ENCODE data around the gene BUB1B. TPM values are rescaled to one million over a fixed set of nuclear protein-coding genes. Genes with fewer than 3 reads are reported as not detected.

Gene BUB1B
- polyA plus RNA-seq, 1 of the 3 experiments (the other 2 are of a cell fraction) = 12.6 TPM

DNA sequence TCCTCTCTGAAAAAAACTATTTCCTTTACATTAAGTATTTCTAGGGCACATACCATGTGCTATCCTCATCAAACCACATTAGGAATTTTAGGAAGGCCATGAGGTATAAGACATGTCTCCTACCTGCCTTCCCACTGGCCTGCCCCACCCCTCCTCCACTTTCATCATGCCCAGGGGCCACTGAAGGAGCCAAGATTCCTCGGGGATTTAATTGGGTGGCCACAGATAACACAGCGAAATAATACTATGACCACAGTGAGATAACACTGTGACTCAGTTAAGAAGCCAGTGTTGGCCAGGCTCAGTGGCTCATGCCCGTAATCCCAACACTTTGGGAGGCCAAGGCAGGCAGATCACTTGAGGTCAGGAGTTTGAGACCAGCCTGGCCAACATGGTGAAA, 42.4 kb upstream of the BUB1B start:
- H3K79me2 ChIP-seq (ENCODE audit: insufficient read depth) = no peaks in the 10 kb centered on the region
- ChIA-PET POLR2A (no interaction called here), CTCF (interaction anchor here (1.5 kb wide), 1 partner anchor 14 kb away, joined by 6 read pairs; no protein-coding TSS in a partner anchor)
- H3K4me1 ChIP-seq (ENCODE audit: control insufficient read depth in 1 of 2, insufficient read depth in 2 of 2, low read depth in 1 of 2, low read length in 1 of 2) = no peaks in the 10 kb centered on the region
- H3K9me3 ChIP-seq = no peaks in the 10 kb centered on the region
- H3K9me2 ChIP-seq = no peaks in the 10 kb centered on the region
- H2AFZ ChIP-seq (ENCODE audit: low read depth) = no peak overlapping the region
- no peak overlapping the region for H3K9ac ChIP-seq
- no peaks in the 10 kb centered on the region for H4K20me1 ChIP-seq (ENCODE audit: insufficient read depth)
- no peak overlapping the region for H3K4me2 ChIP-seq
- no peaks in the 10 kb centered on the region for H3K36me3 ChIP-seq (replicated peaks in 1 of 2; ENCODE audit: control insufficient read depth in 1 of 2, insufficient read depth in 2 of 2, low read length in 1 of 2)
- 70% methylated on average over 3 of the region's 3 CpGs for WGBS (ENCODE audit: low lambda C conversion rate)
- no peak for DNase-seq
- no peaks in the 10 kb centered on the region for H3F3A ChIP-seq (replicated peaks; ENCODE audit: insufficient read depth)
- no peak for TF ChIP-seq SMC3 (IDR thresholded peaks at IDR 0.05; ENCODE audit: low read depth, low read length)
- no peak for TF ChIP-seq NFIC (IDR thresholded peaks at IDR 0.05; ENCODE audit: borderline replicate concordance)
- no peak for TF ChIP-seq YY1 (IDR thresholded peaks at IDR 0.05; ENCODE audit: low read depth)
- no peak for TF ChIP-seq EP300 (IDR thresholded peaks at IDR 0.05; ENCODE audit: borderline replicate concordance in 1 of 2, low read depth in 1 of 2, low read length in 1 of 2)
- TF ChIP-seq MXI1 (IDR thresholded peaks at IDR 0.05; ENCODE audit: low read depth, low read length) = no peak
- no peak for TF ChIP-seq RCOR1 (IDR thresholded peaks at IDR 0.05; ENCODE audit: low read length)
- TF ChIP-seq TEAD4 (IDR thresholded peaks at IDR 0.05; ENCODE audit: borderline replicate concordance, insufficient read depth) = no peak
- no peak for TF ChIP-seq TAF1 (IDR thresholded peaks at IDR 0.05; ENCODE audit: borderline replicate concordance, low read depth, low read length)
- TF ChIP-seq, protein P1, sequence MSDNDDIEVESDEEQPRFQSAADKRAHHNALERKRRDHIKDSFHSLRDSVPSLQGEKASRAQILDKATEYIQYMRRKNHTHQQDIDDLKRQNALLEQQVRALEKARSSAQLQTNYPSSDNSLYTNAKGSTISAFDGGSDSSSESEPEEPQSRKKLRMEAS (IDR thresholded peaks at IDR 0.05; ENCODE audit: low read depth) = no peak
- TF ChIP-seq RFX5 (IDR thresholded peaks at IDR 0.05; ENCODE audit: low read length) = no peak
- peaks cover 7% of the 10 kb centered on the region; the same call in 1 of the 2 replicates for H3K27me3 ChIP-seq (ENCODE audit: insufficient read depth)
- no peak overlapping the region for H3K27ac ChIP-seq (ENCODE audit: low read depth in 2 of 2, low read length in 1 of 2)
- H3K4me3 ChIP-seq (ENCODE audit: low read depth in 2 of 2, low read length in 1 of 2) = no peak overlapping the region

DNA sequence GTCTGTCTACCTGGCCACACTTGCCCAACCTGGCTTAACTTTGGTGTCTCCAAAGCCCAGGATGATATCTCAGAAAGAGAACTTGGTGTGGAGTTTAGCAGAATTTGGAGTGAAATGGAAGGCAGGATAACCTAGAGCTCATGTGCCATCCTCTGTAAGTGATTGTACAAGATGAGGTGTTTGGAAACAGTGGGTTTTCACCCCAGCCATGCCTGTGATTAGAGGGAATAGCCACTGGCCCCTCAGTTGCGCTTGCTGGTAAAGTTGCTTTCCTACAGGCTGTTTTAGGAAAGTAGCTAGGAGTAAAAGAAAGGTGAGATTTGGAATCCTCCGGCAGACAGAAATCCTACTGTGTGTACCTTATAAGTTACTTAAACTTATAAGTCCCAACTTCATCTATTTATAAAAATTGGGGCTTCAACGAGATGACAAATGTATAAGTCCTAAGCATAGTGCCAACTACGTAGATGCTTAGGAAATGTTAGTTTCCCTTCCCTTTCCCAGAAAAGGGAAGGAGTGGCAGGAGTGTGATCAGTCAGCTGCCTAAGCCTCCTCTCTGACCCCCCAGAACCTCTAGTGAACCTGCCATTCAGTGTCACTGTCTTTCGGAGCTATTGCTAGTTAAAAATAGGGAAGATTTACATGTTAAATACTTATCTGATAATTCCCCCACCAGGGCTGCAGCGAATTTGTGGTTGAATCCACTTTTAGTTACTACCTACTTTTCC, 38.8 kb upstream of the BUB1B start:
- Histone ChIP-seq H3K27me3 (ENCODE audit: insufficient read depth) (no peaks in the 10 kb centered on the region; the same call in 1 of the 2 replicates), H3K36me3 (replicated peaks in 1 of 2; ENCODE audit: control insufficient read depth in 1 of 2, insufficient read depth in 2 of 2, low read length in 1 of 2) (no peaks in the 10 kb centered on the region), H3K27ac (ENCODE audit: low read depth in 2 of 2, low read length in 1 of 2) (no peak overlapping the region), H3K9ac (no peak overlapping the region), H3K9me3 (no peaks in the 10 kb centered on the region), H3K4me2 (no peak overlapping the region), H3K4me1 (ENCODE audit: control insufficient read depth in 1 of 2, insufficient read depth in 2 of 2, low read depth in 1 of 2, low read length in 1 of 2) (no peaks in the 10 kb centered on the region), H2AFZ (ENCODE audit: low read depth) (no peak overlapping the region), H3F3A (replicated peaks; ENCODE audit: insufficient read depth) (no peaks in the 10 kb centered on the region), H3K79me2 (ENCODE audit: insufficient read depth) (no peaks in the 10 kb centered on the region), H4K20me1 (ENCODE audit: insufficient read depth) (no peaks in the 10 kb centered on the region), H3K9me2 (no peaks in the 10 kb centered on the region), H3K4me3 (ENCODE audit: low read depth in 2 of 2, low read length in 1 of 2) (no peak overlapping the region)
- CTCF ChIA-PET = interaction anchor here (1.2 to 2.1 kb wide), 4 partner anchors 11 to 153 kb away, joined by 3 to 7 read pairs (median 4); no protein-coding TSS in a partner anchor
- 79% methylated on average over 6 of the region's 6 CpGs for WGBS (ENCODE audit: low lambda C conversion rate)
- no peak for DNase-seq
- POLR2A ChIA-PET = no interaction called here
- TF ChIP-seq RFX5 (IDR thresholded peaks at IDR 0.05; ENCODE audit: low read length) = no peak
- no peak for TF ChIP-seq SIN3A (IDR thresholded peaks at IDR 0.05; ENCODE audit: borderline replicate concordance, low read depth, low read length)
- TF ChIP-seq, protein P2, sequence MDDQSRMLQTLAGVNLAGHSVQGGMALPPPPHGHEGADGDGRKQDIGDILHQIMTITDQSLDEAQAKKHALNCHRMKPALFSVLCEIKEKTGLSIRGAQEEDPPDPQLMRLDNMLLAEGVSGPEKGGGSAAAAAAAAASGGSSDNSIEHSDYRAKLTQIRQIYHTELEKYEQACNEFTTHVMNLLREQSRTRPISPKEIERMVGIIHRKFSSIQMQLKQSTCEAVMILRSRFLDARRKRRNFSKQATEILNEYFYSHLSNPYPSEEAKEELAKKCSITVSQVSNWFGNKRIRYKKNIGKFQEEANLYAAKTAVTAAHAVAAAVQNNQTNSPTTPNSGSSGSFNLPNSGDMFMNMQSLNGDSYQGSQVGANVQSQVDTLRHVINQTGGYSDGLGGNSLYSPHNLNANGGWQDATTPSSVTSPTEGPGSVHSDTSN (IDR thresholded peaks at IDR 0.05) = no peak
- TF ChIP-seq RAD21 (IDR thresholded peaks at IDR 0.05; ENCODE audit: low read length) = no peak
- TF ChIP-seq MXI1 (IDR thresholded peaks at IDR 0.05; ENCODE audit: low read depth, low read length) = no peak
- no peak for TF ChIP-seq RCOR1 (IDR thresholded peaks at IDR 0.05; ENCODE audit: low read length)
- TF ChIP-seq TEAD4 (IDR thresholded peaks at IDR 0.05; ENCODE audit: borderline replicate concordance, insufficient read depth) = no peak
- TF ChIP-seq FOSL2 (IDR thresholded peaks at IDR 0.05; ENCODE audit: borderline replicate concordance, low read depth) = no peak
- TF ChIP-seq, protein P3, sequence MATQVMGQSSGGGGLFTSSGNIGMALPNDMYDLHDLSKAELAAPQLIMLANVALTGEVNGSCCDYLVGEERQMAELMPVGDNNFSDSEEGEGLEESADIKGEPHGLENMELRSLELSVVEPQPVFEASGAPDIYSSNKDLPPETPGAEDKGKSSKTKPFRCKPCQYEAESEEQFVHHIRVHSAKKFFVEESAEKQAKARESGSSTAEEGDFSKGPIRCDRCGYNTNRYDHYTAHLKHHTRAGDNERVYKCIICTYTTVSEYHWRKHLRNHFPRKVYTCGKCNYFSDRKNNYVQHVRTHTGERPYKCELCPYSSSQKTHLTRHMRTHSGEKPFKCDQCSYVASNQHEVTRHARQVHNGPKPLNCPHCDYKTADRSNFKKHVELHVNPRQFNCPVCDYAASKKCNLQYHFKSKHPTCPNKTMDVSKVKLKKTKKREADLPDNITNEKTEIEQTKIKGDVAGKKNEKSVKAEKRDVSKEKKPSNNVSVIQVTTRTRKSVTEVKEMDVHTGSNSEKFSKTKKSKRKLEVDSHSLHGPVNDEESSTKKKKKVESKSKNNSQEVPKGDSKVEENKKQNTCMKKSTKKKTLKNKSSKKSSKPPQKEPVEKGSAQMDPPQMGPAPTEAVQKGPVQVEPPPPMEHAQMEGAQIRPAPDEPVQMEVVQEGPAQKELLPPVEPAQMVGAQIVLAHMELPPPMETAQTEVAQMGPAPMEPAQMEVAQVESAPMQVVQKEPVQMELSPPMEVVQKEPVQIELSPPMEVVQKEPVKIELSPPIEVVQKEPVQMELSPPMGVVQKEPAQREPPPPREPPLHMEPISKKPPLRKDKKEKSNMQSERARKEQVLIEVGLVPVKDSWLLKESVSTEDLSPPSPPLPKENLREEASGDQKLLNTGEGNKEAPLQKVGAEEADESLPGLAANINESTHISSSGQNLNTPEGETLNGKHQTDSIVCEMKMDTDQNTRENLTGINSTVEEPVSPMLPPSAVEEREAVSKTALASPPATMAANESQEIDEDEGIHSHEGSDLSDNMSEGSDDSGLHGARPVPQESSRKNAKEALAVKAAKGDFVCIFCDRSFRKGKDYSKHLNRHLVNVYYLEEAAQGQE (IDR thresholded peaks at IDR 0.05; ENCODE audit: low read depth, low read length) = no peak
- TF ChIP-seq EZH2phosphoT487 (IDR thresholded peaks at IDR 0.05; ENCODE audit: borderline replicate concordance, low read depth) = no peak
- TF ChIP-seq, protein P4, sequence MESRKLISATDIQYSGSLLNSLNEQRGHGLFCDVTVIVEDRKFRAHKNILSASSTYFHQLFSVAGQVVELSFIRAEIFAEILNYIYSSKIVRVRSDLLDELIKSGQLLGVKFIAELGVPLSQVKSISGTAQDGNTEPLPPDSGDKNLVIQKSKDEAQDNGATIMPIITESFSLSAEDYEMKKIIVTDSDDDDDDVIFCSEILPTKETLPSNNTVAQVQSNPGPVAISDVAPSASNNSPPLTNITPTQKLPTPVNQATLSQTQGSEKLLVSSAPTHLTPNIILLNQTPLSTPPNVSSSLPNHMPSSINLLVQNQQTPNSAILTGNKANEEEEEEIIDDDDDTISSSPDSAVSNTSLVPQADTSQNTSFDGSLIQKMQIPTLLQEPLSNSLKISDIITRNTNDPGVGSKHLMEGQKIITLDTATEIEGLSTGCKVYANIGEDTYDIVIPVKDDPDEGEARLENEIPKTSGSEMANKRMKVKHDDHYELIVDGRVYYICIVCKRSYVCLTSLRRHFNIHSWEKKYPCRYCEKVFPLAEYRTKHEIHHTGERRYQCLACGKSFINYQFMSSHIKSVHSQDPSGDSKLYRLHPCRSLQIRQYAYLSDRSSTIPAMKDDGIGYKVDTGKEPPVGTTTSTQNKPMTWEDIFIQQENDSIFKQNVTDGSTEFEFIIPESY (IDR thresholded peaks at IDR 0.05; ENCODE audit: borderline replicate concordance, low read depth) = no peak
- no peak for TF ChIP-seq FOXJ3 (CRISPR knock-in tag; IDR thresholded peaks at IDR 0.05)
